Endothelial cell of umbilical vein (primary cell): Measurements from ENCODE around the gene LANCL3. TPM values are rescaled to one million over a fixed set of nuclear protein-coding genes. Genes with fewer than 3 reads are reported as not detected.
A peak's percentile ranks its signal among the peaks of the same experiment; 100 is the strongest.

Experiments used
- BruUV-seq: library from RNA; stranded (reverse); fragments of 400-500 nt; replicated peaks from 2 replicates; lab custom pipeline; 2021; lab: Mats Ljungman, UMichigan
- CTCF ChIA-PET: fragments of 300-600, 350-600 bp; sonication (Branson Sonifier 250); formaldehyde crosslinking; loops from one replicate; lab custom pipeline; 2021; ENCODE audit warnings: antibody characterized with exemption, inconsistent platforms; lab: Charles Lee
- POLR2A ChIA-PET: fragments of 300-600, 350-600 bp; sonication (Branson Sonifier 250); formaldehyde crosslinking; loops from one replicate; lab custom pipeline; 2021; ENCODE audit warnings: antibody characterized with exemption, inconsistent platforms; lab: Charles Lee
- DNase-seq: peaks from one replicate; pipeline ENCODE4 v3.0.0-alpha.2; 2011; ENCODE audit warnings: low read depth, low spot score
- FAIRE-seq: peaks from 2 replicates; lab custom pipeline; 2011; peaks lifted over from hg19 to GRCh38; lab: Jason Lieb, UNC
- H2AFZ ChIP-seq: 2 replicates; pipeline ENCODE4 v1.6.0; 2012; ENCODE audit warnings: low read depth, low read length, control low read depth, inconsistent platforms
- H3K27ac ChIP-seq: 2 replicates; pipeline ENCODE4 v1.5.1; 2011; ENCODE audit warnings: low read depth, mild to moderate bottlenecking, control low read depth, low read length, moderate library complexity; ENCODE audit not compliant: insufficient read depth
- H3K27me3 ChIP-seq, 2 experiments: 2 replicates each; pipeline versions ENCODE4 v1.6.0 to v1.6.1; 2011; ENCODE audit warnings: low read length in 2 of 2, mixed read lengths in 1 of 2; ENCODE audit not compliant: control insufficient read depth in 2 of 2, insufficient read depth in 2 of 2
- H3K36me3 ChIP-seq, 2 experiments: 2 replicates in 1 of 2; 3 replicates in 1 of 2; pipeline ENCODE4 v1.5.1; 2011; ENCODE audit warnings: low read length in 2 of 2, mild to moderate bottlenecking in 1 of 2, moderate library complexity in 1 of 2; ENCODE audit not compliant: control insufficient read depth in 2 of 2, insufficient read depth in 2 of 2; ENCODE audit errors: extremely low read depth in 1 of 2
- H3K4me1 ChIP-seq: 3 replicates; pipeline ENCODE4 v1.5.1; 2011; ENCODE audit warnings: mild to moderate bottlenecking, low read length; ENCODE audit not compliant: control insufficient read depth, insufficient read depth; ENCODE audit errors: extremely low read depth
- H3K4me2 ChIP-seq: 2 replicates; pipeline ENCODE4 v1.6.1; 2011; ENCODE audit warnings: low read length, control low read depth, mixed read lengths; ENCODE audit not compliant: insufficient read depth
- H3K4me3 ChIP-seq, 3 experiments: fragments of 200-600 bp in 1 of 3; sonication (generic), shearing (Covaris generic) in 1 of 3; replicated peaks in 1 of 3; 2 replicates each; pipeline ENCODE4 v1.5.1; 2011 to 2016; ENCODE audit warnings: control low read depth in 3 of 3, low read length in 3 of 3, mild to moderate bottlenecking in 2 of 3, inconsistent platforms in 1 of 3, low read depth in 1 of 3, moderate library complexity in 1 of 3; ENCODE audit not compliant: insufficient read depth in 1 of 3
- H3K79me2 ChIP-seq: 2 replicates; pipeline ENCODE4 v1.6.0; 2012; ENCODE audit warnings: low read length, inconsistent platforms; ENCODE audit not compliant: control insufficient read depth, insufficient read depth
- H3K9ac ChIP-seq: replicated peaks from 2 replicates; pipeline ENCODE3; 2011; ENCODE audit warnings: low read length, control low read depth; ENCODE audit not compliant: insufficient read depth; ENCODE audit errors: extremely low read depth
- H3K9me1 ChIP-seq: replicated peaks from 3 replicates; pipeline ENCODE4 v1.6.0; 2011; ENCODE audit warnings: mild to moderate bottlenecking, low read length; ENCODE audit not compliant: control insufficient read depth, insufficient read depth; ENCODE audit errors: extremely low read depth
- H3K9me3 ChIP-seq: replicated peaks from 2 replicates; pipeline ENCODE4 v1.5.1; 2012; ENCODE audit warnings: low read length, inconsistent platforms; ENCODE audit not compliant: control insufficient read depth, insufficient read depth
- H4K20me1 ChIP-seq: replicated peaks from 2 replicates; pipeline ENCODE3; 2011; ENCODE audit warnings: mild to moderate bottlenecking, low read length; ENCODE audit not compliant: control insufficient read depth, insufficient read depth; ENCODE audit errors: extremely low read depth
- CTCF ChIP-seq, 2 donors: IDR thresholded peaks; 1 replicate in 1 of 2; 2 replicates in 1 of 2; pipeline ENCODE4 v1.5.1; 2011; ENCODE audit warnings: low read length in 2 of 2, mild to moderate bottlenecking in 2 of 2, moderate library complexity in 2 of 2, control low read depth in 1 of 2, inconsistent platforms in 1 of 2, low read depth in 1 of 2; ENCODE audit not compliant: insufficient read depth in 1 of 2; ENCODE audit errors: extremely low read depth in 1 of 2
- EZH2 ChIP-seq: IDR thresholded peaks from 2 replicates; pipeline ENCODE4 v1.6.1; 2012; ENCODE audit warnings: borderline replicate concordance, low read depth, mild to moderate bottlenecking, moderate library complexity, low read length, inconsistent platforms; ENCODE audit not compliant: severe bottlenecking
- FOS ChIP-seq: IDR thresholded peaks from 2 replicates; pipeline ENCODE4 v1.6.1; 2011; ENCODE audit warnings: mild to moderate bottlenecking, low read length, moderate library complexity, borderline replicate concordance; ENCODE audit not compliant: insufficient read depth
- GATA2 ChIP-seq: IDR thresholded peaks from 2 replicates; pipeline ENCODE4 v1.7.0; 2011; ENCODE audit warnings: low read depth, mild to moderate bottlenecking, moderate library complexity, mixed read lengths, low read length; ENCODE audit not compliant: insufficient read length, insufficient read depth
- JUN ChIP-seq: IDR thresholded peaks from 2 replicates; pipeline ENCODE4 v1.6.1; 2011; ENCODE audit warnings: borderline replicate concordance, low read depth; ENCODE audit not compliant: insufficient read length, insufficient read depth
- MAX ChIP-seq: IDR thresholded peaks from 2 replicates; pipeline ENCODE4 v1.6.1; 2011; ENCODE audit not compliant: insufficient read depth, insufficient read length
- MYC ChIP-seq: IDR thresholded peaks from one replicate; pipeline ENCODE4 v1.6.1; 2011; ENCODE audit warnings: mild to moderate bottlenecking, low read depth, low read length
- POLR2A ChIP-seq: IDR thresholded peaks from 2 replicates; pipeline ENCODE4 v1.6.1; 2012; ENCODE audit warnings: low read depth, mild to moderate bottlenecking, control low read depth, low read length
- POLR2AphosphoS5 ChIP-seq: IDR thresholded peaks from 2 replicates; pipeline ENCODE4 v1.6.1; 2012; ENCODE audit warnings: low read depth, mild to moderate bottlenecking, control low read depth, low read length, moderate library complexity; ENCODE audit not compliant: insufficient read depth
- dilution Hi-C: fragments of 300-500 bp; cut with MboI; formaldehyde crosslinking; loops from one replicate; pipeline ENCODE4 v1.15.0; 2019; ENCODE audit warnings: low sequenced_read_pairs; ENCODE audit not compliant: extremely low pct_ligation_motif_present
- intact Hi-C: fragments of 100-400 bp; cut with micrococcal nuclease; formaldehyde crosslinking; loops from one replicate; pipeline ENCODE4 v1.10.0; 2022
- polyA plus RNA-seq, 4 experiments: library from polyadenylated mRNA; depleted of rRNA in 3 of 4; stranded (reverse) in 3 of 4; unstranded in 1 of 4; fragments of >200 nt; gene quantifications; 2 replicates each; pipeline versions ENCODE4 v1.2.1 to v1.2.3, GENCODE V29; 2011 to 2012; ENCODE audit warnings: missing spikeins in 1 of 4
- total RNA-seq: library from RNA; stranded (reverse); gene quantifications from 2 replicates; pipeline ENCODE4 v1.2.3, GENCODE V29; 2021

The LANCL3 gene
- total and polyA plus RNA-seq, 2 donors (not counting 3 experiments of a cell fraction or from before 2014, with no cell fraction given): 0.12 to 1.5 TPM

- H4K20me1 ChIP-seq: no peaks in the 10 kb centered on the region
- no peaks in the 10 kb centered on the region for H3K36me3 ChIP-seq
- BruUV-seq: no TSS peak
- peak within 1 kb of the TSS; percentile 17 for H3K4me2 ChIP-seq
- ChIA-PET CTCF (no interaction called here), POLR2A (no interaction called here)
- H3K9me3 ChIP-seq: no peaks in the 10 kb centered on the region
- intact Hi-C loops: no loop called here
- peak; percentile 56 for FAIRE-seq
- DNase-seq: peak; percentile 1
- H3K9ac ChIP-seq: no peak within 1 kb of the TSS
- no peaks in the 10 kb centered on the region for H3K9me1 ChIP-seq
- H3K27ac ChIP-seq: no peak within 1 kb of the TSS
- no peaks in the 10 kb centered on the region for H3K79me2 ChIP-seq
- H2AFZ ChIP-seq: peak within 1 kb of the TSS; percentile 59
- H3K4me3 ChIP-seq: peak within 1 kb of the TSS in 1 of 3 experiments; percentile 36
- TF ChIP-seq POLR2A (no peak), EZH2 (no peak), FOS (no peak), JUN (no peak), CTCF (IDR thresholded peaks at IDR 0.05; ENCODE audit: extremely low read depth in 1 of 2, insufficient read depth in 1 of 2, low read depth in 1 of 2, low read length in 2 of 2) (no peak), POLR2AphosphoS5 (no peak), MYC (no peak), MAX (no peak), GATA2 (no peak)
- no peaks in the 10 kb centered on the region for H3K4me1 ChIP-seq
- no peaks in the 10 kb centered on the region for H3K27me3 ChIP-seq
- dilution Hi-C loops: no loop called here
Measured at GRCh38 chrX:37685381-37686359, 114.2 kb downstream of the LANCL3 start, which contains the start of gene XK. XK (plus strand) TSS chrX:37685791; CDS start chrX:37685962, 171 bp downstream.
